MM.1S (cell line): ENCODE measurements around the gene NEGR1.
A peak's percentile ranks its signal among the peaks of the same experiment; 100 is the strongest.

Experiments
- DNase-seq: peaks from one replicate; pipeline ENCODE4 v3.0.0-alpha.2; 2015
- H2AFZ ChIP-seq: fragments of 300-600 bp; sonication (generic); 2 replicates; pipeline ENCODE4 v1.6.0; 2016; ENCODE audit warnings: antibody characterized with exemption, low read length
- H3F3A ChIP-seq: fragments of 300-600 bp; sonication (generic); 2 replicates; pipeline ENCODE4 v1.6.1; 2016; ENCODE audit warnings: mild to moderate bottlenecking, antibody characterized with exemption, low read length, moderate library complexity, mixed read lengths; ENCODE audit not compliant: insufficient read depth
- H3K27ac ChIP-seq: fragments of 300-600 bp; sonication (generic); 2 replicates; pipeline ENCODE4 v1.5.1; 2016; ENCODE audit warnings: mild to moderate bottlenecking, low read length
- H3K27me3 ChIP-seq: fragments of 300-600 bp; sonication (generic); replicated peaks from 2 replicates; pipeline ENCODE4 v1.6.0; 2016; ENCODE audit warnings: low read length; ENCODE audit not compliant: insufficient read depth
- H3K36me3 ChIP-seq: fragments of 300-600 bp; sonication (generic); replicated peaks from 2 replicates; pipeline ENCODE4 v1.6.1; 2016; ENCODE audit warnings: mild to moderate bottlenecking, low read length, mixed read lengths; ENCODE audit not compliant: insufficient read depth
- H3K4me1 ChIP-seq: fragments of 300-600 bp; sonication (generic); 2 replicates; pipeline ENCODE4 v1.6.1; 2016; ENCODE audit warnings: low read length, mixed read lengths
- H3K4me2 ChIP-seq: fragments of 300-600 bp; sonication (generic); 2 replicates; pipeline ENCODE4 v1.6.0; 2016; ENCODE audit warnings: low read depth, low read length
- H3K4me3 ChIP-seq: fragments of 300-600 bp; sonication (generic); 2 replicates; pipeline ENCODE4 v1.5.1; 2016; ENCODE audit warnings: low read length, mixed read lengths
- H3K79me2 ChIP-seq: fragments of 300-600 bp; sonication (generic); 2 replicates; pipeline ENCODE4 v1.6.1; 2016; ENCODE audit warnings: mixed run types, low read length, mixed read lengths
- H3K9ac ChIP-seq: fragments of 300-600 bp; sonication (generic); 2 replicates; pipeline ENCODE4 v1.6.1; 2016; ENCODE audit warnings: low read length, mixed read lengths
- H3K9me2 ChIP-seq: fragments of 300-600 bp; sonication (generic); replicated peaks from 2 replicates; pipeline ENCODE4 v1.6.1; 2016; ENCODE audit warnings: mild to moderate bottlenecking, low read length, mixed read lengths; ENCODE audit not compliant: insufficient read depth
- H3K9me3 ChIP-seq: fragments of 300-600 bp; sonication (generic); replicated peaks from 2 replicates; pipeline ENCODE4 v1.6.1; 2016; ENCODE audit warnings: mild to moderate bottlenecking, low read length, mixed read lengths; ENCODE audit not compliant: insufficient read depth
- H4K20me1 ChIP-seq: fragments of 300-600 bp; sonication (generic); 2 replicates; pipeline ENCODE4 v1.6.1; 2016; ENCODE audit warnings: mild to moderate bottlenecking, low read length, moderate library complexity, mixed read lengths; ENCODE audit not compliant: insufficient read depth
- CTCF ChIP-seq: fragments of 300-600 bp; sonication (generic); IDR thresholded peaks from 2 replicates; pipeline ENCODE4 v1.5.1; 2016; ENCODE audit warnings: antibody characterized with exemption, low read length, mixed read lengths
- EZH2 ChIP-seq: fragments of 300-600 bp; sonication (generic); optimal IDR thresholded peaks from 2 replicates; pipeline ENCODE3; 2017; ENCODE audit warnings: low read depth, mild to moderate bottlenecking, antibody characterized with exemption, low read length, mixed read lengths
- EZH2phosphoT487 ChIP-seq: fragments of 300-600 bp; sonication (generic); IDR thresholded peaks from 2 replicates; pipeline ENCODE4 v1.6.1; 2018; ENCODE audit warnings: antibody characterized with exemption, low read length

The NEGR1 gene

DNA sequence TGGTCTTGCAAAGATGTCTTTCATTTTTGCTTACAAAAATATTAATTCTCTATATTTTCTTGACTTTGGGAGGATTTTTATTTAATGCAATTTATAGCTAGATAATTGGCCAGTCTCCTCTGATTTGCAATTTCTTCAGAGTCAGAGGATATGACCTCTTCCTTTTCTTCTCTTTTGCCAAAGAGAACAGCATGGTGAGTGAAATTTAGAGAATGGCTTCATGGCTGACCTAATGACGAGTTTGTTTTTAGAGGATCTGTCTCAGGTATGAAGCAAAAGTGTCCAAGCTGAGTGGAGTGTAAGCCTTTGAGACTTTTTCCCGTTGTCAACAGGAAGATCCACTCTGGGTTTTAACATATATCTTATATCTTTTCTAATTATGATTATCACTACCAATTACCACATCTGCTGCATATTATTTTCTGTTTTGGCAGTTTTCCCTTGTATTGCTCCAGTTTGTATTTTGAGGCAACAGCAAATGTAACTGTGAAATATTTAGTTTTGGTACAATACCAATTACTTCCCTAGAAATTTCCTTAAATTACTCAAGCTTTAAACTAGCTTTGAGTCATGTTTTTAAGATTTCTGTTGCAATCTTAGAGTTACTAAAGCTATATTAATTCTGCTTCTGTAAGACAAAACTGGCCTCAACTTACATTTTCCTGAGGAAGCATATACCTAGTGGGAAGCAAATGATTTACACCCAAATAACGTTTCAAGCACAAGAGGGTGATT lies 868.7 kb downstream of the NEGR1 start:
- Histone ChIP-seq H2AFZ (no peak overlapping the region), H4K20me1 (no peaks in the 10 kb centered on the region), H3F3A (no peaks in the 10 kb centered on the region), H3K36me3 (no peaks in the 10 kb centered on the region), H3K27ac (no peak overlapping the region), H3K27me3 (no peaks in the 10 kb centered on the region), H3K4me2 (no peak overlapping the region), H3K79me2 (no peaks in the 10 kb centered on the region), H3K9me3 (no peaks in the 10 kb centered on the region), H3K4me3 (no peak overlapping the region), H3K9me2 (no peaks in the 10 kb centered on the region), H3K4me1 (no peaks in the 10 kb centered on the region), H3K9ac (no peak overlapping the region)
- no peak for TF ChIP-seq EZH2
- TF ChIP-seq CTCF, result no peak
- TF ChIP-seq EZH2phosphoT487, result no peak
- no peak for DNase-seq

- no peaks in the 10 kb centered on the region for H3F3A ChIP-seq
- H3K4me3 ChIP-seq, result no peak overlapping the region
- H2AFZ ChIP-seq, result no peak overlapping the region
- no peak overlapping the region; the same call in 1 of the 2 replicates for H3K4me2 ChIP-seq
- H3K9me2 ChIP-seq, result no peaks in the 10 kb centered on the region
- DNase-seq, result no peak
- no peaks in the 10 kb centered on the region for H3K9me3 ChIP-seq
- H4K20me1 ChIP-seq, result no peaks in the 10 kb centered on the region
- no peak overlapping the region for H3K9ac ChIP-seq
- no peak overlapping the region for H3K27ac ChIP-seq
- 0 out of 2 replicates have a peak, but pooled peaks cover 5% of the 10 kb centered on the region for H3K4me1 ChIP-seq
- H3K27me3 ChIP-seq, result no peaks in the 10 kb centered on the region
- no peaks in the 10 kb centered on the region for H3K79me2 ChIP-seq
- no peaks in the 10 kb centered on the region for H3K36me3 ChIP-seq
- no peak for TF ChIP-seq CTCF
Observed at GRCh38 chr1:71400050-71400449, 882.3 kb downstream of the NEGR1 start.

DNA sequence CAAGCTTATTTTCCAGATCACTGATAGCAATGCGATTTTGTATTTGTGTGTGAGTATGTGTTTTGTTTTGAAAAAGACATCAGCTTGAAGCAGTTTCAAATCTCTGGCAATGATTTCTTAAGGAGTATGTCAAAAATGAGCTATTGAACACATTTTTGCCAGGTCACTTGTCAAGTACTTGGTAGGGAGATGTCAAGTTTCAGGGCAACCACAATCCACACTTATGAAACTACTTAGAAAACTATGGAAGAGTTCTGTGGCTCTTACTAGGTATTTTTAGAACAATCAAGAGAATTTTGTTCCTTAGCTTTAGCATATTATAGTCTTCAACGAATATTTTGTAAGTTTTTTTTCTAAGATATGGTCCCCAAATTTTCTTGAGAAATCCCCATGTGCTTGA lies 882.7 kb downstream of the NEGR1 start:
- Histone ChIP-seq H3K79me2 (no peaks in the 10 kb centered on the region), H3K4me1 (0 out of 2 replicates have a peak, but pooled peaks cover 5% of the 10 kb centered on the region), H3K4me3 (no peak overlapping the region), H3K9ac (no peak overlapping the region), H4K20me1 (no peaks in the 10 kb centered on the region), H3K36me3 (no peaks in the 10 kb centered on the region), H3K9me2 (no peaks in the 10 kb centered on the region), H3K27ac (no peak overlapping the region), H3K9me3 (no peaks in the 10 kb centered on the region), H3K4me2 (no peak overlapping the region; the same call in 1 of the 2 replicates), H2AFZ (no peak overlapping the region), H3K27me3 (no peaks in the 10 kb centered on the region), H3F3A (no peaks in the 10 kb centered on the region)
- no peak for TF ChIP-seq EZH2phosphoT487
- no peak for TF ChIP-seq CTCF
- TF ChIP-seq EZH2, result no peak
- DNase-seq, result peak; percentile 15
